PC-9 (cell line): ENCODE data around the gene ALPK3. TPM values are rescaled to one million over a fixed set of nuclear protein-coding genes. Genes with fewer than 3 reads are reported as not detected.

Experiments
- BruUV-seq: library from RNA; stranded (reverse); fragments of 400-500 nt; replicated peaks from 2 replicates; lab custom pipeline; 2021; lab: Mats Ljungman, UMichigan
- CTCF ChIA-PET: fragments of 300-600 bp; sonication (Branson Sonifier 250); formaldehyde crosslinking; loops from one replicate; lab custom pipeline; 2022; ENCODE audit warnings: antibody characterized with exemption; lab: Charles Lee
- POLR2A ChIA-PET: fragments of 300-600 bp; sonication (Branson Sonifier 250); formaldehyde crosslinking; loops from one replicate; lab custom pipeline; 2022; ENCODE audit warnings: antibody characterized with exemption; ENCODE audit not compliant: unreplicated experiment; lab: Charles Lee
- DNase-seq, 2 experiments: peaks; one replicate each; pipeline versions ENCODE4 v3.0.0 to v3.0.0-alpha.2; 2015 to 2022; ENCODE audit warnings: mixed read lengths in 1 of 2
- H2AFZ ChIP-seq: fragments of 200-600 bp; sonication (generic); 2 replicates; pipeline ENCODE4 v1.8.1; 2017; ENCODE audit warnings: antibody characterized with exemption
- H3F3A ChIP-seq: fragments of 200-600 bp; sonication (generic); 2 replicates; pipeline ENCODE4 v1.8.1; 2017; ENCODE audit warnings: antibody characterized with exemption, mild to moderate bottlenecking, low read depth; ENCODE audit not compliant: insufficient read depth
- H3K27ac ChIP-seq: fragments of 200-600 bp; sonication (generic); 2 replicates; pipeline ENCODE4 v1.6.1; 2016; ENCODE audit warnings: mixed run types
- H3K27me3 ChIP-seq: fragments of 200-600 bp; sonication (generic); 2 replicates; pipeline ENCODE4 v1.6.1; 2016; ENCODE audit warnings: low read depth, mixed run types; ENCODE audit not compliant: insufficient read depth
- H3K36me3 ChIP-seq: fragments of 200-600 bp; sonication (generic); 2 replicates; pipeline ENCODE4 v1.6.1; 2016; ENCODE audit warnings: low read depth, mixed run types
- H3K4me1 ChIP-seq: fragments of 200-600 bp; sonication (generic); replicated peaks from 2 replicates; pipeline ENCODE4 v1.6.1; 2016; ENCODE audit warnings: mixed run types; ENCODE audit not compliant: insufficient read depth
- H3K4me2 ChIP-seq: fragments of 200-600 bp; sonication (generic); 2 replicates; pipeline ENCODE4 v1.6.1; 2017; ENCODE audit warnings: mixed run types
- H3K4me3 ChIP-seq: fragments of 200-600 bp; sonication (generic); 2 replicates; pipeline ENCODE4 v1.6.1; 2016; ENCODE audit warnings: mixed run types
- H3K79me2 ChIP-seq: fragments of 200-600 bp; sonication (generic); 2 replicates; pipeline ENCODE4 v1.6.1; 2017; ENCODE audit warnings: low read depth, mixed run types
- H3K9me2 ChIP-seq: fragments of 200-600 bp; sonication (generic); 2 replicates; pipeline ENCODE4 v1.8.1; 2017; ENCODE audit warnings: mild to moderate bottlenecking; ENCODE audit not compliant: insufficient read depth
- H3K9me3 ChIP-seq: fragments of 200-600 bp; sonication (generic); 2 replicates; pipeline ENCODE4 v1.8.1; 2016; ENCODE audit warnings: low read depth; ENCODE audit not compliant: insufficient read depth
- H4K20me1 ChIP-seq: fragments of 200-600 bp; sonication (generic); 2 replicates; pipeline ENCODE4 v1.8.1; 2017; ENCODE audit not compliant: insufficient read depth
- EZH2 ChIP-seq: fragments of 200-600 bp; sonication (generic); IDR thresholded peaks from 2 replicates; pipeline ENCODE4 v1.8.0; 2017; ENCODE audit warnings: antibody characterized with exemption, low read depth
- intact Hi-C: fragments of 100-400 bp; cut with micrococcal nuclease; formaldehyde crosslinking; loops from one replicate; pipeline ENCODE4 v1.10.0; 2022; ENCODE audit not compliant: unreplicated experiment
- total RNA-seq: library from RNA; stranded (reverse); gene quantifications from 2 replicates; pipeline ENCODE4 v1.2.3, GENCODE V29; 2021
- TF ChIP-seq, protein P1 (sequence below): fragments of 200-600 bp; sonication (generic); conservative IDR thresholded peaks from 2 replicates; pipeline ENCODE4 v1.6.1; 2017; ENCODE audit warnings: mixed run types, antibody characterized with exemption, mild to moderate bottlenecking, moderate library complexity

The ALPK3 gene
- total RNA-seq, 1 experiment from 2014 or later, result 8.1 TPM

DNA sequence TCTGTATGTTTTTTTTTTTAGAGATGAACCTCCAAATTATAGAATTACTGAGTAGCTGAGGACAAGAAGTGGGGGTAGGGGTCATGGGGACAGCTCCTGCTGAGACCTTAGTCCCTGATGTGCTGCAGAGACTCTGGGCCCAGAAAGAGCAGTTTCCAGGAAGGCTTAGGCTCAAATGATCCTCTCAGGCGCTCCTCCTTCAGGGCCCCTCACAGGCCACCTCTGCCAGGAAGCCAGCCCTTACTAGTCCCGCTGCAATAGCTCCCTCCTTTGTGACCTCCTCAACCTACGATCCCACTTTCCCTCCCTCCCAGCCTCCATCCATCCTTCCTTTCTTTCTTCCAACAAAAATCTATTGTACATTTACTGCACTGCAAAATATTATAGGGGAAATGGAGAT lies 91.9 kb downstream of the ALPK3 start:
- peak overlapping the region; percentile 99; the same call in 1 of the 2 replicates for H3K27ac ChIP-seq

DNA sequence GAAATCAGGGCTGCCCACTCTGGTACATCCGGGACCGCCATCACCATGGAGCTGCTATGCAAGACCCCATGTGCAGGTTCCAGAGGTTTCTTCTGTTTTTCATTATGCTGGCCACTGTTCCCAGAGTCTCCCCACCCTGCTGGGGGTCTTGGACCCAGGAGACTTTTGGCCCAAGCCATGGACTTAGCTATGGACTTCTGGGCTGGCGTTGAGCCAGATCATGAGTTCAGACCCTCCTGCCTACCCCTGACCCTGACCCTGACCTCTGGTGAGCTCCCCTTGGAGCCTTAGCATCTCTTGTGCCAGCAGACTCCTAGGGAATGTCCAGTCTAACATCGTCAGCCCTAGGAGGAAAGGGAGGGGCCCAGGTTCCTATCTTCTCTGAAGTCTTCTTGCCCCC lies 92.6 kb downstream of the ALPK3 start:
- no peak overlapping the region for H3K4me3 ChIP-seq
- peaks cover 51% of the 10 kb centered on the region for H3F3A ChIP-seq
- peak overlapping the region; percentile 55; the same call in 1 of the 2 replicates for H3K4me2 ChIP-seq
- no TSS peak for BruUV-seq
- H3K4me1 ChIP-seq, result peaks cover 60% of the 10 kb centered on the region
- H4K20me1 ChIP-seq, result no peaks in the 10 kb centered on the region
- peak overlapping the region; percentile 99 for H3K27ac ChIP-seq
- TF ChIP-seq EZH2, result no peak
- TF ChIP-seq, protein P1, sequence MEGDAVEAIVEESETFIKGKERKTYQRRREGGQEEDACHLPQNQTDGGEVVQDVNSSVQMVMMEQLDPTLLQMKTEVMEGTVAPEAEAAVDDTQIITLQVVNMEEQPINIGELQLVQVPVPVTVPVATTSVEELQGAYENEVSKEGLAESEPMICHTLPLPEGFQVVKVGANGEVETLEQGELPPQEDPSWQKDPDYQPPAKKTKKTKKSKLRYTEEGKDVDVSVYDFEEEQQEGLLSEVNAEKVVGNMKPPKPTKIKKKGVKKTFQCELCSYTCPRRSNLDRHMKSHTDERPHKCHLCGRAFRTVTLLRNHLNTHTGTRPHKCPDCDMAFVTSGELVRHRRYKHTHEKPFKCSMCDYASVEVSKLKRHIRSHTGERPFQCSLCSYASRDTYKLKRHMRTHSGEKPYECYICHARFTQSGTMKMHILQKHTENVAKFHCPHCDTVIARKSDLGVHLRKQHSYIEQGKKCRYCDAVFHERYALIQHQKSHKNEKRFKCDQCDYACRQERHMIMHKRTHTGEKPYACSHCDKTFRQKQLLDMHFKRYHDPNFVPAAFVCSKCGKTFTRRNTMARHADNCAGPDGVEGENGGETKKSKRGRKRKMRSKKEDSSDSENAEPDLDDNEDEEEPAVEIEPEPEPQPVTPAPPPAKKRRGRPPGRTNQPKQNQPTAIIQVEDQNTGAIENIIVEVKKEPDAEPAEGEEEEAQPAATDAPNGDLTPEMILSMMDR, result no peak
- H3K36me3 ChIP-seq, result no peaks in the 10 kb centered on the region
- no peak for DNase-seq
- CTCF ChIA-PET, result interaction anchor here (0.7 kb wide), 1 partner anchor 163 kb away, joined by 4 read pairs; no protein-coding TSS in a partner anchor
- no peaks in the 10 kb centered on the region for H3K9me2 ChIP-seq
- intact Hi-C loops, result no loop called here
- no peak overlapping the region for H2AFZ ChIP-seq
- H3K79me2 ChIP-seq, result no peaks in the 10 kb centered on the region
- no peaks in the 10 kb centered on the region for H3K9me3 ChIP-seq
- no peaks in the 10 kb centered on the region for H3K27me3 ChIP-seq
- POLR2A ChIA-PET, result no interaction called here

More for the DNA sequence above, 91.9 kb downstream of the ALPK3 start:
- H3K9me3 ChIP-seq, result no peaks in the 10 kb centered on the region
- peaks cover 44% of the 10 kb centered on the region for H3F3A ChIP-seq
- no peaks in the 10 kb centered on the region for H3K79me2 ChIP-seq
- H3K4me1 ChIP-seq, result peaks cover 53% of the 10 kb centered on the region
- H3K27me3 ChIP-seq, result no peaks in the 10 kb centered on the region
- no peaks in the 10 kb centered on the region for H3K36me3 ChIP-seq
- CTCF ChIA-PET, result interaction anchor here (0.7 to 1.0 kb wide), 2 partner anchors 31 to 162 kb away, joined by 4 read pairs; no protein-coding TSS in a partner anchor
- DNase-seq, result no peak
- H3K4me3 ChIP-seq, result no peak overlapping the region
- H2AFZ ChIP-seq, result no peak overlapping the region
- POLR2A ChIA-PET, result no interaction called here
- H4K20me1 ChIP-seq, result no peaks in the 10 kb centered on the region
- no peak for TF ChIP-seq EZH2
- TF ChIP-seq, protein P1, result no peak
- no TSS peak for BruUV-seq
- no peak overlapping the region for H3K4me2 ChIP-seq
- H3K9me2 ChIP-seq, result no peaks in the 10 kb centered on the region
- intact Hi-C loops, result no loop called here

DNA sequence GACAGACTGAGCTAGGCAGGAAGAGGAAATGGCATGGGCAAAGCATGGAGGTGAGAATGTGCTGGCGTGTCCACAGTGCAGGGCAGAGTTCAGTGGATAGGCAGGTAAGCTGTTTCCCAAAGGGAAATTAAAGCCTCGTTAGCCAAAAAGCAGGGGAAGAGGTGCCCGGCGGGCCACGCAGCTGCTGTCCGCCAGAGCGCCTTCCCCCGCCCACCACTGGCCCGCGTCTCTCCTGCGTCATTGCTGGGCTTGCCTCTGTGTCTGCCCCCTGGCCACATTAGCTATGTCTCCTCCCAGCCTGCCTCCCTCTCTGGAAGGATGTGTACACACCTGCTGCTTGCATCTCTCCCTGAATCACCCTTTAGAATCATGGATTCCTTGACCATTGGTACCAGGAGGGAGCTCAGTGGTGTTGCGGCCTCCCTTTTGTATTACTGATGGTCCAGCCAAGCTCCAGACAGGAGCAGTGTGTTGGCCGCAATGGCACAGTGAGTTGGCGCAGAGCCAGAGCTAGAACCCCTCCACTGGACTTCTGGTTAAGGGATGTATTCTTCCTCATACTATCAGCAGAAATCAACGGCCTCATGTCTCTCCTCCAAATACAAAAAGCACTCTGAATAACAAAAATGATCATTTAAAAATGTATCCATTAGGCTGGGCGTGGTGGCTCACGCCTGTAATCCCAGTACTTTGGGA lies 93.9 kb downstream of the ALPK3 start:
- Histone ChIP-seq H3K36me3 (no peaks in the 10 kb centered on the region), H2AFZ (no peak overlapping the region), H3K4me1 (peaks cover 72% of the 10 kb centered on the region), H3K27ac (peak overlapping the region; percentile 99), H3K4me3 (no peak overlapping the region), H3K4me2 (peak overlapping the region; percentile 55), H3K9me2 (no peaks in the 10 kb centered on the region), H3K9me3 (no peaks in the 10 kb centered on the region), H4K20me1 (no peaks in the 10 kb centered on the region), H3K79me2 (no peaks in the 10 kb centered on the region), H3K27me3 (no peaks in the 10 kb centered on the region), H3F3A (peaks cover 64% of the 10 kb centered on the region)
- no peak for TF ChIP-seq EZH2
- TF ChIP-seq, protein P1, result no peak
- ChIA-PET POLR2A (interaction anchor here (0.6 kb wide), 1 partner anchor 39 kb away, joined by 3 read pairs; no protein-coding TSS in a partner anchor), CTCF (no interaction called here)
- intact Hi-C loops, result no loop called here
- no TSS peak for BruUV-seq
- peak in 1 of 2 experiments; percentile 71 for DNase-seq
